Endothelial cell of umbilical vein (primary cell): Measurements from ENCODE around the gene SPINT1. TPM values are rescaled to one million over a fixed set of nuclear protein-coding genes. Genes with fewer than 3 reads are reported as not detected.

Experiments
- BruUV-seq: library from RNA; stranded (reverse); fragments of 400-500 nt; replicated peaks from 2 replicates; lab custom pipeline; 2021; lab: Mats Ljungman, UMichigan
- CTCF ChIA-PET: fragments of 300-600, 350-600 bp; sonication (Branson Sonifier 250); formaldehyde crosslinking; loops from one replicate; lab custom pipeline; 2021; ENCODE audit warnings: antibody characterized with exemption, inconsistent platforms; lab: Charles Lee
- POLR2A ChIA-PET: fragments of 300-600, 350-600 bp; sonication (Branson Sonifier 250); formaldehyde crosslinking; loops from one replicate; lab custom pipeline; 2021; ENCODE audit warnings: antibody characterized with exemption, inconsistent platforms; lab: Charles Lee
- DNase-seq: peaks from one replicate; pipeline ENCODE4 v3.0.0-alpha.2; 2011; ENCODE audit warnings: low read depth, low spot score
- FAIRE-seq: peaks from 2 replicates; lab custom pipeline; 2011; peaks lifted over from hg19 to GRCh38; lab: Jason Lieb, UNC
- H2AFZ ChIP-seq: 2 replicates; pipeline ENCODE4 v1.6.0; 2012; ENCODE audit warnings: low read depth, low read length, control low read depth, inconsistent platforms
- H3K27ac ChIP-seq: 2 replicates; pipeline ENCODE4 v1.5.1; 2011; ENCODE audit warnings: low read depth, mild to moderate bottlenecking, control low read depth, low read length, moderate library complexity; ENCODE audit not compliant: insufficient read depth
- H3K27me3 ChIP-seq, 2 experiments: 2 replicates each; pipeline versions ENCODE4 v1.6.0 to v1.6.1; 2011; ENCODE audit warnings: low read length in 2 of 2, mixed read lengths in 1 of 2; ENCODE audit not compliant: control insufficient read depth in 2 of 2, insufficient read depth in 2 of 2
- H3K36me3 ChIP-seq, 2 experiments: 2 replicates in 1 of 2; 3 replicates in 1 of 2; pipeline ENCODE4 v1.5.1; 2011; ENCODE audit warnings: low read length in 2 of 2, mild to moderate bottlenecking in 1 of 2, moderate library complexity in 1 of 2; ENCODE audit not compliant: control insufficient read depth in 2 of 2, insufficient read depth in 2 of 2; ENCODE audit errors: extremely low read depth in 1 of 2
- H3K4me1 ChIP-seq: 3 replicates; pipeline ENCODE4 v1.5.1; 2011; ENCODE audit warnings: mild to moderate bottlenecking, low read length; ENCODE audit not compliant: control insufficient read depth, insufficient read depth; ENCODE audit errors: extremely low read depth
- H3K4me2 ChIP-seq: 2 replicates; pipeline ENCODE4 v1.6.1; 2011; ENCODE audit warnings: low read length, control low read depth, mixed read lengths; ENCODE audit not compliant: insufficient read depth
- H3K4me3 ChIP-seq, 3 experiments: fragments of 200-600 bp in 1 of 3; sonication (generic), shearing (Covaris generic) in 1 of 3; replicated peaks in 1 of 3; 2 replicates each; pipeline ENCODE4 v1.5.1; 2011 to 2016; ENCODE audit warnings: control low read depth in 3 of 3, low read length in 3 of 3, mild to moderate bottlenecking in 2 of 3, inconsistent platforms in 1 of 3, low read depth in 1 of 3, moderate library complexity in 1 of 3; ENCODE audit not compliant: insufficient read depth in 1 of 3
- H3K79me2 ChIP-seq: 2 replicates; pipeline ENCODE4 v1.6.0; 2012; ENCODE audit warnings: low read length, inconsistent platforms; ENCODE audit not compliant: control insufficient read depth, insufficient read depth
- H3K9ac ChIP-seq: replicated peaks from 2 replicates; pipeline ENCODE3; 2011; ENCODE audit warnings: low read length, control low read depth; ENCODE audit not compliant: insufficient read depth; ENCODE audit errors: extremely low read depth
- H3K9me1 ChIP-seq: replicated peaks from 3 replicates; pipeline ENCODE4 v1.6.0; 2011; ENCODE audit warnings: mild to moderate bottlenecking, low read length; ENCODE audit not compliant: control insufficient read depth, insufficient read depth; ENCODE audit errors: extremely low read depth
- H3K9me3 ChIP-seq: replicated peaks from 2 replicates; pipeline ENCODE4 v1.5.1; 2012; ENCODE audit warnings: low read length, inconsistent platforms; ENCODE audit not compliant: control insufficient read depth, insufficient read depth
- H4K20me1 ChIP-seq: replicated peaks from 2 replicates; pipeline ENCODE3; 2011; ENCODE audit warnings: mild to moderate bottlenecking, low read length; ENCODE audit not compliant: control insufficient read depth, insufficient read depth; ENCODE audit errors: extremely low read depth
- GATA2 ChIP-seq: IDR thresholded peaks from 2 replicates; pipeline ENCODE4 v1.7.0; 2011; ENCODE audit warnings: low read depth, mild to moderate bottlenecking, moderate library complexity, mixed read lengths, low read length; ENCODE audit not compliant: insufficient read length, insufficient read depth
- JUN ChIP-seq: IDR thresholded peaks from 2 replicates; pipeline ENCODE4 v1.6.1; 2011; ENCODE audit warnings: borderline replicate concordance, low read depth; ENCODE audit not compliant: insufficient read length, insufficient read depth
- MYC ChIP-seq: IDR thresholded peaks from one replicate; pipeline ENCODE4 v1.6.1; 2011; ENCODE audit warnings: mild to moderate bottlenecking, low read depth, low read length
- POLR2A ChIP-seq: IDR thresholded peaks from 2 replicates; pipeline ENCODE4 v1.6.1; 2012; ENCODE audit warnings: low read depth, mild to moderate bottlenecking, control low read depth, low read length
- POLR2AphosphoS5 ChIP-seq: IDR thresholded peaks from 2 replicates; pipeline ENCODE4 v1.6.1; 2012; ENCODE audit warnings: low read depth, mild to moderate bottlenecking, control low read depth, low read length, moderate library complexity; ENCODE audit not compliant: insufficient read depth
- dilution Hi-C: fragments of 300-500 bp; cut with MboI; formaldehyde crosslinking; loops from one replicate; pipeline ENCODE4 v1.15.0; 2019; ENCODE audit warnings: low sequenced_read_pairs; ENCODE audit not compliant: extremely low pct_ligation_motif_present
- intact Hi-C: fragments of 100-400 bp; cut with micrococcal nuclease; formaldehyde crosslinking; loops from one replicate; pipeline ENCODE4 v1.10.0; 2022
- polyA plus RNA-seq, 4 experiments: library from polyadenylated mRNA; depleted of rRNA in 3 of 4; stranded (reverse) in 3 of 4; unstranded in 1 of 4; fragments of >200 nt; gene quantifications; 2 replicates each; pipeline versions ENCODE4 v1.2.1 to v1.2.3, GENCODE V29; 2011 to 2012; ENCODE audit warnings: missing spikeins in 1 of 4
- total RNA-seq: library from RNA; stranded (reverse); gene quantifications from 2 replicates; pipeline ENCODE4 v1.2.3, GENCODE V29; 2021
- TF ChIP-seq, protein P1 (sequence below), 2 donors: IDR thresholded peaks; 1 replicate in 1 of 2; 2 replicates in 1 of 2; pipeline ENCODE4 v1.5.1; 2011; ENCODE audit warnings: low read length in 2 of 2, mild to moderate bottlenecking in 2 of 2, moderate library complexity in 2 of 2, control low read depth in 1 of 2, inconsistent platforms in 1 of 2, low read depth in 1 of 2; ENCODE audit not compliant: insufficient read depth in 1 of 2; ENCODE audit errors: extremely low read depth in 1 of 2
- TF ChIP-seq, protein P2 (sequence below): IDR thresholded peaks from 2 replicates; pipeline ENCODE4 v1.6.1; 2011; ENCODE audit not compliant: insufficient read depth, insufficient read length

The SPINT1 gene
- total and polyA plus RNA-seq, 2 donors (not counting 3 experiments of a cell fraction or from before 2014, with no cell fraction given): 4.1 to 4.2 TPM

DNA sequence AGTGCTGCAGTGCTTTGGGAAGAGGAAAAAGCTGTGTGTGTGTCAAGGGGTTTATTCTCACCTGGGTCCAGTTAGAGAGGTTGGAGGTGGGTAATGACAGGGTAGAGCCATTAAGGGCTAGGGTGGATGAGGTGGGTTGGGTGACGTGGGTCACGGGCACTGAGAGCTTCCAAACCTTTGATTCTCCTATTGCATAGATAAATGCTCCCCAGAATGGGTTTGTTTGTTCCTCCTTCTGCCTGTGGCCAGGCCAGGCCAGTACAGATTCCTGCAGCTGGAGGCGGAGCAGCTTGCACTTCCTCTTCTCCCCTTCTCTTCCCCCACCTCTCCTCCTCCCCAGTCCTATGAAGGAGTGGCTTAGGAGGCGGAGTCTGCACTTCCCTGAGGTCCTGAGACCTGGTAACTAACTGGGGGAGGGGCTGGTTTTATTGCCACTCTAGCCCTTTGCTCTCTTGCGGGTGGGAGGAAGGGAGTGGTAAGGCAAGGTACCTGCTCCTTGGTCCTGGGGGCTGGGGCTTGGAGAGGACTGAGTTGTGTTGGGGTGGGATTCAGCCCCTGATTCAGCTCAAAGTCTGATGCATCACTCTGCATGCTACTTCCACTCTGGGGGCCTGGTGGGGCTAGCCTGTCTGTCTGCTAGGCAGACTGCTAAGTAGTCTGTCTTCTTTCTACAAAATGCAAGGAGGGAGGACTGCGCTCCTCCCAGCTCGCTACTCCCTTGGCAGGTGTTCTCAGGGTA is 3.5 kb downstream of the SPINT1 start:
- POLR2A ChIA-PET: no interaction called here
- no peak overlapping the region for H3K4me2 ChIP-seq

DNA sequence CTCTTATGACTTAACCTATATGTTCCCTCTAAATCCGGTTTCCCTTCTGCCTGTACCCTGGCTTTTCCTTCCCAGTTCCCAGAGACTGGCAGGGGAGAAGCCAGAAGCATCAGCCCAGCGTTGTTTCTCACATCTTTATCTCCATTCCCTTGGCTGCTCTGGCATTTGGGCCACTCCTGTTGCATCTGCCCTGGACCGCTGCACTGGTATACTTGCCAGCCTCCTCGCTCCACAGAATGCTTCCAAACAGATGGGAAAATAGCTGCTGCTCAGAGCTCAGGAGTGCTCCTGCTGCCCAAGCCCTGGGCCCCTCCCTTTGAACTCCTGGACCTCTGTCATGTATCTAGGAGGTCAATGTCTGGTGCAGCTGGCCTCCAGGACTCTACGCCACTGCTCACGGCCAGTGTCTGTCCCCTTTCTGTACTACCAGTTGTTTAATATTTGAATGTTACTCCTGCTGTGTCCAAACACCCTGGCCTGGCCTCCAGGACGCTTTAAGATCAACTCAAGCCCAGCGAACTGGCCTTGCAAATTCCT is 6.8 kb downstream of the SPINT1 start:
- dilution Hi-C loops (no loop called here), intact Hi-C loops (no loop called here)
- FAIRE-seq (no peak), DNase-seq (no peak)
- H3K9ac ChIP-seq: no peak overlapping the region
- ChIA-PET POLR2A (no interaction called here), CTCF (interaction anchor here (2.6 kb wide), 1 partner anchor 8 kb away, joined by 29 read pairs; no protein-coding TSS in a partner anchor)
- H3K4me2 ChIP-seq: no peak overlapping the region
- no peak overlapping the region for H3K27ac ChIP-seq
- no peaks in the 10 kb centered on the region for H4K20me1 ChIP-seq
- H3K79me2 ChIP-seq: no peaks in the 10 kb centered on the region
- no peak overlapping the region for H3K4me3 ChIP-seq
- H3K9me1 ChIP-seq: no peaks in the 10 kb centered on the region
- no peaks in the 10 kb centered on the region for H3K4me1 ChIP-seq
- no peak for TF ChIP-seq GATA2
- no peak for TF ChIP-seq JUN
- TF ChIP-seq POLR2A: no peak
- TF ChIP-seq, protein P1, sequence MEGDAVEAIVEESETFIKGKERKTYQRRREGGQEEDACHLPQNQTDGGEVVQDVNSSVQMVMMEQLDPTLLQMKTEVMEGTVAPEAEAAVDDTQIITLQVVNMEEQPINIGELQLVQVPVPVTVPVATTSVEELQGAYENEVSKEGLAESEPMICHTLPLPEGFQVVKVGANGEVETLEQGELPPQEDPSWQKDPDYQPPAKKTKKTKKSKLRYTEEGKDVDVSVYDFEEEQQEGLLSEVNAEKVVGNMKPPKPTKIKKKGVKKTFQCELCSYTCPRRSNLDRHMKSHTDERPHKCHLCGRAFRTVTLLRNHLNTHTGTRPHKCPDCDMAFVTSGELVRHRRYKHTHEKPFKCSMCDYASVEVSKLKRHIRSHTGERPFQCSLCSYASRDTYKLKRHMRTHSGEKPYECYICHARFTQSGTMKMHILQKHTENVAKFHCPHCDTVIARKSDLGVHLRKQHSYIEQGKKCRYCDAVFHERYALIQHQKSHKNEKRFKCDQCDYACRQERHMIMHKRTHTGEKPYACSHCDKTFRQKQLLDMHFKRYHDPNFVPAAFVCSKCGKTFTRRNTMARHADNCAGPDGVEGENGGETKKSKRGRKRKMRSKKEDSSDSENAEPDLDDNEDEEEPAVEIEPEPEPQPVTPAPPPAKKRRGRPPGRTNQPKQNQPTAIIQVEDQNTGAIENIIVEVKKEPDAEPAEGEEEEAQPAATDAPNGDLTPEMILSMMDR (IDR thresholded peaks at IDR 0.05; ENCODE audit: extremely low read depth in 1 of 2, insufficient read depth in 1 of 2, low read depth in 1 of 2, low read length in 2 of 2): no peak
- TF ChIP-seq POLR2AphosphoS5: no peak
- TF ChIP-seq MYC: no peak
- no peak overlapping the region for H2AFZ ChIP-seq
- no TSS peak for BruUV-seq
- no peaks in the 10 kb centered on the region for H3K27me3 ChIP-seq
- no peaks in the 10 kb centered on the region for H3K9me3 ChIP-seq
- H3K36me3 ChIP-seq: no peaks in the 10 kb centered on the region

More for the DNA sequence above, 3.5 kb downstream of the SPINT1 start:
- TF ChIP-seq POLR2AphosphoS5 (no peak), MYC (no peak)
- TF ChIP-seq, protein P2, sequence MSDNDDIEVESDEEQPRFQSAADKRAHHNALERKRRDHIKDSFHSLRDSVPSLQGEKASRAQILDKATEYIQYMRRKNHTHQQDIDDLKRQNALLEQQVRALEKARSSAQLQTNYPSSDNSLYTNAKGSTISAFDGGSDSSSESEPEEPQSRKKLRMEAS: no peak
- Histone ChIP-seq H3K36me3 (no peaks in the 10 kb centered on the region), H3K9me1 (no peaks in the 10 kb centered on the region), H3K27me3 (peaks cover 7 to 11% of the 10 kb centered on the region in 2 experiments), H3K4me1 (peaks cover 5% of the 10 kb centered on the region), H3K4me3 (no peak overlapping the region), H3K79me2 (no peaks in the 10 kb centered on the region), H3K9ac (no peak overlapping the region), H2AFZ (no peak overlapping the region), H3K27ac (no peak overlapping the region), H3K9me3 (no peaks in the 10 kb centered on the region), H4K20me1 (no peaks in the 10 kb centered on the region)
- no peak for FAIRE-seq
- dilution Hi-C loops (no loop called here), intact Hi-C loops (no loop called here)
- no TSS peak for BruUV-seq
- DNase-seq: no peak
- CTCF ChIA-PET: interaction anchor here (0.6 to 2.9 kb wide), 5 partner anchors 9 to 197 kb away, joined by 3 to 28 read pairs (median 3); partner anchors contain the start of gene VPS18
